HG03342 (cell line): ENCODE data around the gene SVEP1.

Experiments
- ATAC-seq: cut with Tn5 transposase; IDR thresholded peaks from one replicate; pipeline ENCODE4 v1.9.1; 2021; ENCODE audit warnings: mild to moderate bottlenecking, moderate library complexity; ENCODE audit not compliant: unreplicated experiment

SVEP1 gene

GRCh38 chr9:110528645-110529044 is 50.9 kb downstream of the SVEP1 start:
- no peak for ATAC-seq

GRCh38 chr9:110526426-110526825 is 53.1 kb downstream of the SVEP1 start:
- ATAC-seq = no peak

DNA sequence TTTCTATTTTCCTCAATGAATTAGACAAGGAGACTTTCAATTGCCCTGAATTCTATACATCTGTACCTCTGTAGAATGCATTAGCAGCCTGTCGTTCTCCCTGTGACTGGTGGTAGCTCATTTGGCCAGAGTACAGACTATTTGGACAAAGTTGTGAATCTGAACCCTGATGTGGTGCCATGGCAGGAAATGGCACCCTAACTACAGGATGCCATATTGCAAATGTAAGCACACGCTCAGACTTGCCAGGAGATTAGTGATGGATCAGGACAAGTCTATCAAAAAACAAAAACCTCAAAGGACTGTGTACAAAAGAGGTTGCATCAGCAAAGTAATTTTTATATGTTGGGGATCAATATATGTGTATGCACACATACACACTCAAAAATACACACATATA is 58.3 kb downstream of the SVEP1 start:
- no peak for ATAC-seq

- no peak for ATAC-seq
These were observed 59.3 kb downstream of the SVEP1 start for GRCh38 chr9:110520120-110520701.

DNA sequence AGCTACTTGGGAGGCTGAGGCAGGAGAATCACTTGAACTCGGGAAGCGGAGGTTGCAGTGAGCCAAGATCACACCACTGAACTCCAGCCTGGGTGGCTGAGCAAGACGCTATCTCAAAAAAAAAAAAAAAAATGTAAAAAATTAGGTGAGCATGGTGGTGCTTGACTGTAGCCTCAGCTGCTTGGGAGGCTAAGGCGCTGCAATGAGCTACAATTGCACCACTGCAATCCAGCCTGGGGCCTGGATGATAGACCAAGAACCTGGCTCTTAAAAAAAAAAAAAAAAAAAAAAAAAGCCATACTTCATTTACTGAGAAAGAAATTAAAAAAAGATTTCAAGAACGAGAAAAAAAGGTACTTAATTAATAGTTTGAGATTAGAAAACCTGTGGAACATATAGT is 62.1 kb downstream of the SVEP1 start:
- no peak for ATAC-seq

GRCh38 chr9:110514897-110515296 is 64.6 kb downstream of the SVEP1 start:
- ATAC-seq = no peak

GRCh38 chr9:110512817-110513216 is 66.7 kb downstream of the SVEP1 start:
- no peak for ATAC-seq

DNA sequence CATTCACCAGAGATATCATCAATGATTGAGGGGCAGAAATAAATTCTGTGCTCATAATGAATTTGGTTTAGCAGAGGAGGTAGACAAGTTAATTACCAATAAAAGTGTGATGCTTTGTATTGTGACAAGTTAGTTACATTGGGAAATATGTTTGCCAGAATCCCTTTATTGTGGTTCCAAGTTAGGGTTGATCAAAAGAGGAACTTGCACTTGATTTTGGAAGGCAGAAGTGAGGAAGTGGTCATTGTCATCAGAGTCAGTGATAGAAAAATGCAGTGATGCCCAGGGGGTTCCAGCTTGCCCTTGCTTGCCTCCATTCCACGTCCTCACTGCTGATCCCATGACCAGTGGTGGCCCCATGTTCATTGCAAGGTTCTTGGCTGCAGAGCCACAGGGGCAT is 69.7 kb downstream of the SVEP1 start:
- no peak for ATAC-seq

DNA sequence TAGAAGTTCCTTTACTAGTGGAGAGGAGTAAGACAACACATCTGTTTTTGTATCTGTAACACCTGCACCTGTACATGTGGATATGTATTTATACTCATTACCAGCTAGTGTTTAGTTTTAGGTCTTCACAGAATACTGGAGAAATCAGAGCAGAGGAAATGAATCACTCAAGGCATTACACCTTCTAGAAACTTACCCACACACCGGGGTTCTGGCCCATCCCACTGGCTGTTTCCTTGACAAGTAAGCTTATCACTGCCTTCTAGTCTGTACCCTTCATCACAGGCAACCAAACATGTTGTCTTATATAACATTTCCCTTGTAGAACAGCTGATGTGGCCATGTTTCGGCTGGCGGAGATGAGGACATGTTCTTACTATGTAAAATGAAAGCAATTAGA is 76.7 kb downstream of the SVEP1 start:
- ATAC-seq = no peak

DNA sequence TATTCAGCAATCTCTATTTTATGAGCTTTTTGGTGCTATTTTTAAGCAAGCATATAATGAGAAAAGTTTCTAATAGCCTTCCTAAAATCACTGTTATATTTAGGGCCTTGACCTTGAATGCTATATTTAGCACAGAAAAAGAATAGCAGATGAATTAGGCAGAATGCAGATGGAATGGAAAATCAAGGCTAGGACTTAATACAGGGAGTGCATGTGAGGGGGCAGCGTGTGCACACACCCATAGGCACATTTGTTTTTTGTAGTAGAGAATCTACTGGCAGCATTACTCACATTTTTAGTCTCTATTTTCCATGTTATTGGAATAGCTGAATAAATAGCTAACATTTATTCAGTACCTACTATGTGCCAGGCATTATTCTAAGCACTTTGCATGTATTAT is 79.9 kb downstream of the SVEP1 start:
- ATAC-seq = no peak

DNA sequence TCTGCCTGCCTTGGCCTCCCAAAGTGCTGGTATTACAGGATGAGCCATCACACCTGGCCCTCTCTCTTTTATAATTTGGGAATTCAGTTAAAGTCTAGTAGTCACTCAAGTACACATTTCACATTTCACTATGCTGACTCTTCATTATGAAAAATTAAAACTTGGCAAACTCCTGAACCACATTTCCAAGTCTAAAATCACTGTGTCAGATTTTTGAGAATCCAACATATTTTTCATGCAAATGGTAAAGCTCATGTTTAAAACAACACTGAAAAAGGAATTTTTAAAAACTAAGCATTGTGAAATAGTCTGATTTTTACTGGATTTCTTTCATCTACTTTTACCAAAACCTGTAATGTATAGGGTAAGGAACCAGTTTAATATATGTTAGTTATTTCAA is 92.3 kb downstream of the SVEP1 start:
- no peak for ATAC-seq

DNA sequence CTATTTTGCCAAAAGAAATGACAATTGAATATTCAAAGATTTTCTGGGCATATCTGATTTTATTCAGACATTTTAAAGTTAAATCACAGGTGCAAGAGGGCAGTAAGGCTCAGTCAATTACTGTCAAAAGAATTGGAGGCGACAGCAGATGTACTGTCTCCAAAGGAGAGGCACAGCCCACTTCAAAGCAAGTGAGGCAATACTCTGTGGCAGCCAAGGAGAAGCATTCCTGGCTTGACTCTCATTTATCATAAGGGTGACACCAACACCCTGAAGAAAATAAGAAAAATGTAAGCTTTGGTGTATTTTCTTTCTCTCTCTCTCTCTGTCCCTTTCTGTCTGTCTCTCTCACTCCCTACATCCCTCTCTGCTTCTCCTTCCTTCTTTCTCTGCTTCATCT is 93.3 kb downstream of the SVEP1 start:
- no peak for ATAC-seq

GRCh38 chr9:110479481-110479880 is 100.1 kb downstream of the SVEP1 start:
- ATAC-seq = no peak

- no peak for ATAC-seq
These were observed 103.3 kb downstream of the SVEP1 start for GRCh38 chr9:110476251-110476650.

DNA sequence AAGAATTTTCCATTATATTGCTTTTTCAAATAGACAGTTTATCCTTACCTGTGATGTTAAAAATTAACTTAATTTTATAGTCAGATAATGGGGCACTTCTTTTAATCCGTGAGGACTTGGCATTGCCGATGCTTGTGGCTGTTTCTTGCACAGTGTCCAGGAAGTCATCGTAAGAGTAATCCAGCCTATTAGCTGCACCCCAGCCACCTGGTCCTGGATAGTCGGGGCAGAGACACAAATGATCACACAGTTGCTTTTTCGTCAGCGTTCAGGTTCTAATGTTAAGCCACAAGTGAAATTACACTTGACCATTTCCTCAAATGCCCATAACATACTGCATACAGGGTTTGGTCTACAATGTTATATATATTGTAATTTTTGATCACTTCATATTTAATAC is 107.4 kb downstream of the SVEP1 start:
- no peak for ATAC-seq

- no peak for ATAC-seq
These were observed 110.6 kb downstream of the SVEP1 start for GRCh38 chr9:110468950-110469349.

DNA sequence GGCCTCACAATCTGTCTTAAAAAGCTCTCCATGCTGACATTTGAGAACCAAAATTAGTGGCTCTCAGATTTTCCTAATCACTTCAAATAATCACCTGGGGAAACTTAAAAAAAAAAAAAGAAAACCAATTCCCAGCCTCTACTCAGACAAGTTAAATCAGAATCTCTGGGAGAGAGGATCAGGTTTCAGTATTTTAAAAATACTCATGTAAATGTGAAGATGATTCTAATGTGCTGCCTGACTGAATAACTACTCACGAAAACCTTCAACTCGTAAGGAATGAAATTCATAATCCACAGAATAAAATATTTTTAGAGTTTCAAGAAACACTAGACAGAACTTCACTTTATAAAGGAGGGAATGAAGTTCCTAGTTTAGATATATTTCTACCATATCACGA is 114.4 kb downstream of the SVEP1 start:
- ATAC-seq = no peak

GRCh38 chr9:110464321-110464720 is 115.2 kb downstream of the SVEP1 start:
- no peak for ATAC-seq

DNA sequence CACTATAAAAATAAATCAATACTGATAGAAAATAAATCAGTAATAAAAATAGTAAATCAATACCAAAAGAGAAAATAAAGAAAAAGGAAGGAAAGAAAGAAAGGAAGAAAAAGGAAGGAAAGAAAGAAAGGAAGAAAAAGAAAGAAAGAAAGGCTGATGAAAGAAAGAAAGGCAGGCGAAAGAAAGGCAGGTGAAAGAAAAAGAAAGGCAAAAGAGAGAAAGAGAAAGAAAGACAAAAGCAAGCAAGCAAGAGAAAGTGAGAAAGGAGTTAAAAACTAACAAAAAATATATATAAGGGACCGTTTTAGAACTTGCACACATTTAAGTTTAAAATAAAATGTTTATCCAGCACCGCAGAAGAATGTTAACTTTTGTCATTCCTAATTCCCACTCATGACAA is 116.0 kb downstream of the SVEP1 start:
- no peak for ATAC-seq

DNA sequence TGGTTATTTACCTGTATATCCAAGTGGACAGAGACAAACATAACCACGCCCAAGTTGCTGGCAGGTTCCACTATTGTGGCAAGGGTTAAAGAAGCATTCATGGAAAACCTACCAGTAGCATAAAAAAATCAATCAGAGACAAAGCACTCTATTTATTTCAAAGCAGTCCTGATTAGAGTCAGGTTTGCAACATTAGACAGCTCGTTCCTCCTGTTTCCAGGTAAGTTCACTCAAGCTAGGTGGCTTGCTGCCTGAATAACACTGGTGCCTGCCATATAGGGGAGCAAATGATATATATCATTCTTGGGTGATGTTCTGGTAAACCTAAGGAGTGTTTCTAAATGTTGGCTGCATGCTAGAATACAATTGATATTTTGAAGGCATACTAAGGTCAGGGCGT is 122.3 kb downstream of the SVEP1 start:
- no peak for ATAC-seq

GRCh38 chr9:110456681-110457080 is 122.9 kb downstream of the SVEP1 start:
- no peak for ATAC-seq

DNA sequence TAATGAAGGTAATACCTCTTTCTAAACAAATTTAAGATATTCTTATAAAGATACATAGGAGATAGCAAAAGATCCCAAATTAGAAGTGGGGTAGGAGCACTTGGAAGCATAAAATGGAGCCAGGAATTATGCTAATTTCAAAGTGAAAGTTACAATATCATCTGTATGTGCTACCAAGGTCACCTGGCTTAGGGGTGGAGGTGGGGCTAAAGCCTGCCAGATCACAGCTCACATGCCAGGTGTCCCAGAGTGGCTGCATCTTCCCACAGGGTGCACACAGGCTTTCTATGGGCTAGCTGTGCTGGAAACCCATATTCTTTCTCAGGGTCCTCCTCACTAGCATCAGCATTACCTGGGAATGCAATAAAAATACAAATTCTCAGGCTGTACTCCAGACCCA is 123.7 kb downstream of the SVEP1 start:
- no peak for ATAC-seq

GRCh38 chr9:110452227-110452801 is 127.2 kb downstream of the SVEP1 start:
- ATAC-seq = no peak
